Ishikawa (cell line): ENCODE results near the gene KIFC3.

ENCODE experiments used
- CEBPB ChIP-seq: IDR thresholded peaks from 2 replicates; pipeline ENCODE4 v1.6.1; 2012
- RAD21 ChIP-seq: IDR thresholded peaks from 2 replicates; pipeline ENCODE4 v1.6.1; 2012; ENCODE audit warnings: low read depth
- TCF12 ChIP-seq: IDR thresholded peaks from 2 replicates; pipeline ENCODE4 v1.6.1; 2012; ENCODE audit warnings: low read depth
- TEAD4 ChIP-seq: IDR thresholded peaks from 2 replicates; pipeline ENCODE4 v1.6.1; 2012
- TF ChIP-seq, protein P1 (sequence below): IDR thresholded peaks from 2 replicates; pipeline ENCODE4 v1.6.1; 2012; ENCODE audit warnings: low read depth, mild to moderate bottlenecking

DNA sequence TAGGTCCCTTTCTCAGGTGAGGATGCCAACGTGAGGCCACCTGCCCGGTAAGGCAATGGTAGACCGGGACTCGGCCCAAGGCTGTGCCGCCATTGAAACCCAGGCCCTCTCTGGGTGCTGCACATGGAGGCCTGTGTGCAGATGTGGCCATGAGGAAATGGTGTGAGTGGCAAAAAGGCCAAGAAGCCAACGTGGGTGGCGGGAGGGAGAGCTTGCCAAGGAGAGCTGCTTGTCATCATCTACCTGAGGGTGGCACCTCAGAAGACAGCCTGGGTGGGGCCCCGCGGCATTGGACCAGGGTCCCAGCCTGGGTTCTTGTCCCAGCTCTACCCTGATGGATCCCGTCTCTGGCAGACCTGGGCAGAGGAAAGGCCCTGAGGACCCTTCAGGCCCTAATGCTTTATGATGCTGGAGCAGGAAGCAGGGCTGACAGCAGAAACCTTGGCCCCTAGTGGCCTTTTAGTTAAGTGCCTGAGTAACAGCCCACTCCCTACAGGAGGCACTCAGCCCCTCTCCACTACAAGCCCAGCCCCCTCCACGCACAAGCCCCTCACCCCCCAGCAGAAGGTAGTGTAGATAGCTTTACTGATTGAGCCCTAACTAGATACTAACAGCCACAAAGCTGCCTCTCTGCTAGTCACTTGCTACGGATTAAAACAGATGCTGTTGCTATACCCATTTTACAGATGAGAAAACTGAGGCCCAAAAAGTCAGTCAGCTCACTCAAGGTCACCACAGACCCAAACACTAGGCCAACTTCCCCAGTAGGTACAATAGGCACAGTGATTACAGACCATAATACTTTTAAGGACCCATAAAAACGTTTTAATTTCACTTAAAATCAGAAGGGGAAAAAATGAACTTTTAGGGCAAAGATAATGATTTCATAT, 26.2 kb upstream of the KIFC3 start:
- TF ChIP-seq, protein P1, sequence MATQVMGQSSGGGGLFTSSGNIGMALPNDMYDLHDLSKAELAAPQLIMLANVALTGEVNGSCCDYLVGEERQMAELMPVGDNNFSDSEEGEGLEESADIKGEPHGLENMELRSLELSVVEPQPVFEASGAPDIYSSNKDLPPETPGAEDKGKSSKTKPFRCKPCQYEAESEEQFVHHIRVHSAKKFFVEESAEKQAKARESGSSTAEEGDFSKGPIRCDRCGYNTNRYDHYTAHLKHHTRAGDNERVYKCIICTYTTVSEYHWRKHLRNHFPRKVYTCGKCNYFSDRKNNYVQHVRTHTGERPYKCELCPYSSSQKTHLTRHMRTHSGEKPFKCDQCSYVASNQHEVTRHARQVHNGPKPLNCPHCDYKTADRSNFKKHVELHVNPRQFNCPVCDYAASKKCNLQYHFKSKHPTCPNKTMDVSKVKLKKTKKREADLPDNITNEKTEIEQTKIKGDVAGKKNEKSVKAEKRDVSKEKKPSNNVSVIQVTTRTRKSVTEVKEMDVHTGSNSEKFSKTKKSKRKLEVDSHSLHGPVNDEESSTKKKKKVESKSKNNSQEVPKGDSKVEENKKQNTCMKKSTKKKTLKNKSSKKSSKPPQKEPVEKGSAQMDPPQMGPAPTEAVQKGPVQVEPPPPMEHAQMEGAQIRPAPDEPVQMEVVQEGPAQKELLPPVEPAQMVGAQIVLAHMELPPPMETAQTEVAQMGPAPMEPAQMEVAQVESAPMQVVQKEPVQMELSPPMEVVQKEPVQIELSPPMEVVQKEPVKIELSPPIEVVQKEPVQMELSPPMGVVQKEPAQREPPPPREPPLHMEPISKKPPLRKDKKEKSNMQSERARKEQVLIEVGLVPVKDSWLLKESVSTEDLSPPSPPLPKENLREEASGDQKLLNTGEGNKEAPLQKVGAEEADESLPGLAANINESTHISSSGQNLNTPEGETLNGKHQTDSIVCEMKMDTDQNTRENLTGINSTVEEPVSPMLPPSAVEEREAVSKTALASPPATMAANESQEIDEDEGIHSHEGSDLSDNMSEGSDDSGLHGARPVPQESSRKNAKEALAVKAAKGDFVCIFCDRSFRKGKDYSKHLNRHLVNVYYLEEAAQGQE: no peak
- TF ChIP-seq TEAD4: no peak
- TF ChIP-seq CEBPB: no peak
- TF ChIP-seq RAD21: no peak
- TF ChIP-seq TCF12: no peak
